Muscle of arm (tissue), 12 donors: ENCODE results near the gene C1orf105. TPM values are rescaled to one million over a fixed set of nuclear protein-coding genes. Genes with fewer than 3 reads are reported as not detected.
"Not testable (repeated sequence)": the region's sequence is repeated elsewhere in the genome, so short reads cannot be mapped to it uniquely, and the experiment has no call there.

Experiments used
- DNase-seq: peaks from one replicate; pipeline ENCODE4 v3.0.0-alpha.2; 2013
- polyA plus RNA-seq, 12 donors: library from polyadenylated mRNA; unstranded; fragments of 120-200 nt; gene quantifications; one replicate each; pipeline ENCODE4 v1.2.1, GENCODE V29; 2013; ENCODE audit not compliant: insufficient read length in 12 of 12

Gene C1orf105
- polyA plus RNA-seq, 12 donors: 53.5 to 174 (median 142) TPM; not detected in 1

DNA sequence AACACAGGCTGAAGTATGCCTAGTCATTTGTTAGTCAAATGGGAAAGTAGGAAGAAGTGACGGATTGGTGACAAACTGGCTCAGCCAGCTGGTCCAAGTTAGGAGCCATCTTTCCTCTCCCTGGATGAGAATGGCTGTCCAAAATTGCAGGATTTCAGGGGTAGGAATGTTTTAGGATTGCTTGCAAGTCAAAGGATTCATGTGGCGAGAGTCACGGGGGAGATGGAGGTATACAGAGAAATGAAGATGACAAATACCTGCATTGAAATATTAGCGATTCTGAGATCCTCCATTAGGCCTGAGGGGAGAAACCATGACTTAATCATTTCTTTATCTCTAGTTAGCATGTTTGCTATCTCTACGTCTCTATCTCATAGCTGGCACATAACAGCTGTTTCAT lies 65.1 kb downstream of the C1orf105 start:
- DNase-seq: no peak

DNA sequence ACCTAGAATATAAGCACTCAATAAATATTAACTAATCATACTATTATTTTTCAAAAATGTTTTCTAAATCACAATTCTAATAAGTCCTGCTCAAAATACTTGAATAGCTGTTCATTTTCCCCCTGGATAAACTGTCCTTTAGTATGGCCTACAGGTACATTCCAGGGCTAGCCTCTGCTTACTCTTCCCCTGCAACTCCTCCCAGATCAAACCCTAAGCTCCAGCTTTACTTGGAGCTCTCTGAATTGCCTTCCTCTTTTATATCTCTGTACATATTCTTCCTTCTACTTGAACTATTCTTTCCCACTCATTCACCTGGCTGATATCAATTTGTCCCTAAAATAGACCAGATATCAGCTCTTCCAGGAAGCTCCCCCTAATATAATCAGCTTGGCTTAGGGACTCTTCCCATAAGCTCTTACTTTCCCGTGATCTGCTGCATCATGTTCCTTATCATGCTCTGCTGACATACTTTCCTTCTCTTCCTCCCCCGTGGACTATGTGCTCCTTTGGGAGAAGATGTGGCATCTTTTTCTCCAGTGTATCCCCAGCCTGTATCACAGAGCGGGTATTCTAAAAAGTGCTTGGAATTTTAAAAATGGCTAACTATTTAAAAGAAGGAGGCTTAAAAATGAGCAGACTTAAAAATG lies 66.4 kb downstream of the C1orf105 start:
- DNase-seq: no peak

DNA sequence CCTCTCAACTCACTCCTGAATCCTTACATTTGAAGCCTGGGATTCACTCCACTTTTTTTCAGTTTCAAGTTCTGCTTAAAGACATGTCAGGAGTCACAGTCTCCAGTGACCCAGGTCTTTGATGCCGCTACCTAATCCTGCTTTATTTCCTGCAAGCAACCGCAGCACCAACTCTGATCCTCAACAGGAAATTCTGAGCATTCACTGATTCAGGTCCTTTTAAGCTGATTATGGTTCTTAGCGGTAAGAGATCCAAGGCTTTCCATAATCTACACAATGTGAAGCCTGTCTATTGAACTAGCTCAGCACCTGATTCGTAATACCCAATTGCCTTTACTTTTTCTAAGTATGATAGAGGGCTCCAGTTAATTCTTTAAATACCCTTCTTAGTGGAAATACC lies 67.1 kb downstream of the C1orf105 start:
- no peak for DNase-seq

DNA sequence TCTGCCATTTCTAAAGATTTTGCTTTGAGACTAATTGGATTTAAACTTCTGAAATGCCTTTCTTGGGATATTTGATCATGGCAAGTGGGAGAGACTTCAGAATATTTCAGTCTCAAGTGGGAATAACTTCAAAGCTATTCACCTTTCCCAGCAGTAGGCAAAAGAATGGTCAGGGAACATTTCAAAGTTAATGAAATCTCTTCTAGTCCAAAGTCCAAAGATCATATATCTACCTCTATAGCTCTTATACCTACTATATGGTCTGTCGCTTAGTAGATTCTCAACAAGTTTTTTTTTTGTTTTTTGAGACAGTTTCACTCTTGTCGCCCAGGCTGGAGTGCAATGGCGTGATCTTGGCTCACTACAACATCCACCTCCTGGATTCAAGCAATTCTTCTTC lies 67.9 kb downstream of the C1orf105 start:
- DNase-seq: no peak

DNA sequence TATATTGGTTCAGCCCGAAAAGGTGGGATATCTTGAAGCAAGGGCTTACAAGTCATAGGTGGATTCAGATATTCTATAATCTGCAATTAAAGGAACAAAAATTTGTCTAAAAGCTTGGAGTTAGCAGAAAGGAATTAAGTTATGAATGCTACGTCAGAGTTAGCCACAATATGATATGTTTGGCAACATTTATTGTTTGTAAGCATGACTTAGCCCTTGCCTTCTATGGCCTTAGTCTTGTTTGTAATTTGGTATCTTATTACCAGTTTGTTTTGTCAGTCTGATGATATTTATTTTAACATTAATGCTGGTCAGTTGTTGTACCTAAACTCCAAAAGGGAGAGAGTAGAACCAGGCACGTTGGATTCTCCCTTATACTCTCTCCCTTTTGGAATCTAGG lies 69.4 kb downstream of the C1orf105 start:
- DNase-seq: no peak

DNA sequence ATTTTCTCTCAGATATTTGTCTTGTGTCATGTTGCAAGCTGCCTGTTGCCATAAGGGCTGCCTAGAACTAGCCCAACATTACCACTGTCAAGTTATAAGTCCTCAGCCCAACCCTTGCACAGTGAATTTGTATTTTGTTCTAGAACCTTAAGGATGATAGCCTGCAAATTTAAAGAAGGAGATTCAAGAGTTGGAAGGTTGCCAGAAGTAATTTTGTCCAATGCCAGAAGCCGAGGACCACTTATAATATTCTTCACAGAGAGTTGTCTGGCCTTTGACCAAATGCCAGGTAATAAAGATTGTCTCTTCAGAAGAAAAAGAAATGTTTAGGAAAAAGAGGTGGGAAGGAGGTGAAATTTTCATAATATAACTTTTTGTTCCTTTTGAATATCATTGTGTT lies 71.9 kb downstream of the C1orf105 start:
- DNase-seq: no peak

DNA sequence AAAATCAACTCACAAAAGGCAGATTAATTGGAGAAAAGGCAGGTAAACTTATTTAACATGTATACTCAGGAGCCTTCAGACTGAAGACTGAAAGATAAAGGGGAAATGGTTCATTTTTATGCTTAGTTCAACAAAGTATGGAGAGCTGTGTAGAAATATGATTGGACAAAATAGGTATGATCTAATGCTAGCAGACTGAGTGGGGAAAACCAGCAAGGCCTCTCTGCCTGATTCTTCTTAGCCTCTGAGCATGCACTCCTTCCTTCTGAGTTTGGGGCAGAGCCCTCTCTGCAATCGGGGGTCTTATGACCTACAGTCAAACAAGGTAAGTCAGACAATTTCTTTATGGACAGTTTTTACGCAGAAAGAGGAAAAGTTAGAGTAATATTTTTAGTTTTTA lies 73.7 kb downstream of the C1orf105 start:
- DNase-seq: no peak

DNA sequence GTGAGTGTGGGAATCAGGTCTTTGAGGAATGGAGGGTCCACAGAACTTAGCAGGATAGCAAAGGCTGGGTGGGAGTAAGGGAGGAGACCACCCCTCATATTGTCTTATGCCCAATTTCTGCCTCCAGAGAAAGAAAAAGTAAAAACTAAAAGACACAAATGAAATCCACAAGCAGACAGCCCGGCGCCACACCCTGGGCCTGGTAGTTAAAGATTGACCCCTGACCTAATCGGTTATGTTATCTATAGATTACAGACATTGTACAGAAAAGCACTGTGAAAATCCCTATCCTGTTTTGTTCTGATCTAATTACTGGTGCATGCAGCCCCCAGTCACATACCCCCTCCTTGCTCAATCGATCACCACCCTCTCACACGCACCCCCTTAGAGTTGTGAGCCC lies 75.6 kb downstream of the C1orf105 start:
- not testable (repeated sequence) for DNase-seq

DNA sequence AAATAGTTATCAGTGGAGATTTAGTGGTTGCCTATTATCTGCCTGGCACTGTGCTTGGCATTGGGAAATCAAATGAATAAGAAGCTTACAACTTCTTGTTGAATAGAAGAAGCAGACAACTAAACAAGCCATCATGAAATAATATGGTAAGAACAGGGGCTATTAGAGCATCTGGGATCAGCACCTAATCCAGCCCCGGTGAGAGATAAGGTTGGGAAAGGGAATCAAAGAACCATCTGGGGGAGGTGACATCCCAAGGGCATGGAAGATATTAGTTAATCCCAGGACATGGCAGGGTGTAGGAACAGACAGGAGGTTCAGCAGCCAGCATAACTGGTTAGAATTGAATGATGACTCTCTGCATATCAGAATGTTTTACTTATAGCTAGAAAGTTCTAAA lies 76.2 kb downstream of the C1orf105 start:
- no peak for DNase-seq

DNA sequence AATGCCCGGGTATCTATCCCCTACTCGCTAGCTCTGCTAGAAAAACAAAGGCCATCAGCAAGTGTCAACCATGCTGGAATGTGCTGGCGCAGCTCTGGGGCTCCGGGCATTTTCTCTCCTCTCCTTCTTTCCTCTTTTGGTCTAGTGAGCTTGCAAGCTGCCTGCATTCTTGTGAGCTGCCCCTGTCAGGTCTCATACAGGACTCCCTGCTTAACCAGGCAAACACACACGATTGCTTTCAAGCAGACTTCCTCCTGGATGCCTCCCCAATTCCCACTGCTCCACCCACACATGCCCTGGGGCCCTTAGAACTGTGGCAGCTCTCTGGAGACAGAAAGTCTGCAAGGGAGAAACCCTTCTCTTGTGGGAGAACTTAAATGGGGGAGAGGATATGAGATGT lies 76.7 kb downstream of the C1orf105 start:
- no peak for DNase-seq

DNA sequence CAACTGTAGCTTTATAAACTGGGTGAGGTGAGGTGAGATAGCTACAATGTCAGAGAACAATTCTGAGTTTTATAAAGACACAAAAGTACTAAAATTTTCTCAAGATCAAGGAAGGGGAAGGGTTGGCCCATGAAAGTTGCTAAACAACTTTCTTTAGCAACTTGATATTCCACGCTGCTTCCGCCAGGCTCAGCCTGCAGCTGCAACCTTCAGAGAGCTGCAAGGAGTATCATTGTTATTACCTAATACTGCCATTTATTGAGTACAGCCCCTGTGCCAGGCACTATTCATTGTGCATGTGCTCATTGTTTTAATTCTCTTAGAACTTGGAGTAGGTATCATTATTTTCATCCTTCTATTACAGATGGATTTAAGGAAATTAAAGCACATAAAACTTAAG lies 78.4 kb downstream of the C1orf105 start:
- DNase-seq: no peak

DNA sequence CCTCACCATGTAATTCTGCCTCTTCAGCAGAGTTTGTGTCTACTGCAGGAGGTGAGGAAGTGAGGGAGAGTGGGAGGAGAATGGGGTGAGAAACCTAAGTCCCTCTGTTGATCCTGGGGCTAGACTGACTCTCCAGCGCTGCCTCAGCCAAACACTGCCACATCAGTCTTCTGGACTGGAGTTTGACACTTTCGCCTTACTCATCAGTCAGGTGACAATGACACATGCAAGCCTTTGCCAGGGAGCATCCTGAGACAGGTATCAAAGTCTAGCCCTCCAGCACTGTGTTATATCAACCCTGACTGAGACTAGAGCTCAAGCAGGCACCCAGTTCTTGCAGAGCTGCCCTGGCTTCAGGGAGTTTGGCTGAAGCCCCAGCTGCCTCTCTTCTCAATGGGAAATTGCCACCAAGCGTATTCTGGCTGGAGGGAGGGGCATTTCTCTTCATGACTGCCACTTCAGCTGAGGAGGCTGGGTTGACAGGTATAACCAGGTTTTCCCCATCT lies 79.2 kb downstream of the C1orf105 start:
- DNase-seq: no peak

DNA sequence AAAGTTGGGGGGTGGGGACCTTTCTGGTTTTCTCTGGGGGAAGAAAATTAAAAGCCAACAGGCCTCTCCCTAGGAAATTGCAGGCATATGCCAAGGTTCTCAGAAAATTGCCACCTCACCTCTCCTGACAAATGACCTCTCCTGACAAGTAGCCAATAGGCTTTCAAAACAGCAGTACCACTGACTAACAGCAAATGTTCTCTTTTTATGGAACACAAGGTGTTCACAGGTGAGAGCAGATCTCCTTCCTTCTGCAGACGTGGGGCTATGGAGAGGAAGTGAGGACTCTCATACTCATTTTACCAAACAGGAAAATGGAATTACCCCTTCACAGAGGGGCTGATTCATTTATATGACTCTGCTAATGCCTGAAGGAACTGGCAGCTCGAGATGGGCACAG lies 79.7 kb downstream of the C1orf105 start:
- DNase-seq: no peak

DNA sequence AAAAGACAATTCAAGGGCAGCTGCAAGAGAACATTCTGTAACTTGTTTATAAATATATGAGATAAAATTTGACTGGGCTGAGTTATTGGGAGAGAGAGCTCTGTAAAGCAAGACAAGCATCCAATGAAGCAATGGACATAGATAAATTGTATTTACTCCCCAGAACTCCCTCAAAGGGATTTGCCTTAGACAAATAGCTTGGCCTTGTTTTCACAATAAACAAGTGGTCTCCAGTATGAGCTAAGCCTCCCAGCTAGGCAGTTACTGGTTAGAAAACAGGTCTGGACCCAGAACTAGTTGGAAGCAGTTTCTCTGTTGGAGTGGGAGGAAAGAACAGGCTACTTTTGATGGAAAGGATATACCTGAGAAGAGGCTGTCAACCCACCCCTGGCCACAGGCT lies 87.3 kb downstream of the C1orf105 start:
- no peak for DNase-seq

DNA sequence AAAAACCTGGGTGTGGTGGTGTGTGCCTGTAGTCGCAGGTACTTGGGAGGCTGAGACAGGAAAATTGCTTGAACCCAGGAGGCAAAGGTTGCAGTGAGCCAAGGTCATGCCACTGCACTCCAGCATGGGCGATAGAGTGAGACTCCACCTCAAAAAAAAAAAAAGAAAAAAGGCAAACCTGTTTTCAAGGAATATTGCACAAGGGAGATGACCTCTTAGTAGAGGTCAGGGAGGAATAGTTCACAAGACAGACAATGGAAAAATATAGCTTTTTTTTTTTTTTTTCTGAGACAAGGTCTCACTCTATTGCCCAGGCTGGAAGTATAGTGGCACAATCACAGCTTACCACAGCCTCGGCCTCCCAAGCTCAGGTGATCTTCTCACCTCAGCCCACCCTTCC lies 90.0 kb downstream of the C1orf105 start:
- DNase-seq: no peak

DNA sequence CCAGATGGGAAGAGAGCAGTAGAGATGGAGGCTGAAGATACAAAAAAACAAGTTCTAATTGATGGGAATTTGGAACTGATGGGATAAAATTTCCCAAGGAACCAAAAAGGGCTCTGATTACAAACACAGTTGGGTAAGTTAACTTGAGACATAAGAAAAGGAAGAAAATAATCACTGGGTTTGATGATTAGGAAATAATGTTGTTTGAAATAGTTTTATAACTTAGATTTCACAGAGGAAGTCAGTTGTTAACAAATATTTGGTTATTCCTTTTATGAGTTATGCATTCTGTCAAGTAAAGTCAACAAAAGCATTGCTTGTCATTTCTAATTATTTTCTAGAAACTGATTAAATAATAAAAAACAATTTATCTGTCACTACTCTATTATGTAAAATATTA lies 92.1 kb downstream of the C1orf105 start:
- no peak for DNase-seq

DNA sequence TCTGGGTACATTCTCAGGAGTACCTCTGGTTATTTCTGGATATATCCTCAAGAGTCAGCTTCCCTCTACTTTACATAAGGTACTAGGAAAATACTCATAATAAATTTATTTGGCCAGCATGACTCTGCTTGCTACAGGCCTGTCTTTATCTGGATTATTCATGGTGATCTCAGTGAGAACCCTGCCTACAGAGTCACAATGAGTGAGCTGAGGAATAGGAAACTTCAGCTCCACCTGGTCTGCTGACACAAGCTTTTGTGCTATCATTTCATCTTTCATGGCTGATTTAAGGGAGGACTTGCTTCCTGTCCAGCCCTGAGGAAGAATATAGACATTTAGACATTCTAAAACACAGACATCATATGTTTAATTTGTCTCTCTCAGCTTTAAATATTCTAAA lies 93.0 kb downstream of the C1orf105 start:
- no peak for DNase-seq

DNA sequence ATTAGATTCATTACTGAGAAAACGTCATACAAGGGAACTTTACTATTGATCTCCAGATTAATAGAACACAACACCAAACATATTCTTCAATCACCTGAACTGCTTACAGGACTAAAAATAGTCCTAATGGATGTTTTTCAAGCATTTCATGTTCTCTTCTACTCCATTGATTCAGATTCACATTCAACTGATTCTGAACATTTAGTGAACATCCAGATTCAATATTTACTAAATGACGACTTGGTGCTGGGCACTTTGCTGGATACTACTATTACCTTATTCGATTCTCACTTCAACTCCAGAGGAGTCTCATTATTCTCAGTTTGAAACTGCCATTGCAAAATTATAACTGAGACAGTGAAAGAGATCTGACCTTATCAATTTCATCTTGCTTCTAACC lies 93.6 kb downstream of the C1orf105 start:
- no peak for DNase-seq

DNA sequence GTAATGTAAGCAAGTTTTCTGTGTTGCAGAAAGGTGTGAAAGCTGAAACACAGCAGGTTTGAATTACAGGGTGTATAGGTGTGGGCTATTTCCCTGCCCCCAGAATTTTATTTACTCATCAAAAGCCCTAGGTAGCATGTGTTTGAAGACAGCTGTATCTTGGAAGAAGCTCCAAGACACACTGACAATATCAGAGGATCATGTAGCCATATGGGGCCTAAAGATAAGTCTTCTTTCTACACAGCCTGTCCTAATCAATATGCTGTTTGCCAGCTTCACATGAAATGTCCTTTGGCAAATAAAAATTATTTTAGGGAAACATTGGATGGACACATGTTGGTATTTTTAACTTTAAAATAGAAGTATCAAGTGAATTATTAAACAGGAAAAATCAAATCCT lies 95.0 kb downstream of the C1orf105 start:
- DNase-seq: no peak

DNA sequence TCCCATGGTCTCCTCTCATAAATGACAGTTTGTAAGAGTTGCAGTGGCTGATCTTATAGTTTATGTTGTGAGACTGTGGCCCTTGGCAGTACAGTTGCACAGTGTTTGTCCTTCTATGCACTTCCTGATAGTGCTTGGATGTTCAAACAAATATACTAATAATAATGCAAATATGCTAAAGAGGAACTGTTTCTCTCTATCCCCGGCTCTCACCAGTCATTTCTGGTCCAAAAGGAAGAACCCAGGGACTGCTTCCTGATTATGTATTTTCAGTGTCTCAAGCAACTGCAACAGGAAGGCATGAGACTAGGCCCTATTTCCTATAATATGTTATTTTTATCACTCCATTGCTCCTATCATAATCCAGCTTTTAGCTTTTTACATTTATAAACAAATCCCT lies 95.4 kb downstream of the C1orf105 start:
- DNase-seq: no peak

DNA sequence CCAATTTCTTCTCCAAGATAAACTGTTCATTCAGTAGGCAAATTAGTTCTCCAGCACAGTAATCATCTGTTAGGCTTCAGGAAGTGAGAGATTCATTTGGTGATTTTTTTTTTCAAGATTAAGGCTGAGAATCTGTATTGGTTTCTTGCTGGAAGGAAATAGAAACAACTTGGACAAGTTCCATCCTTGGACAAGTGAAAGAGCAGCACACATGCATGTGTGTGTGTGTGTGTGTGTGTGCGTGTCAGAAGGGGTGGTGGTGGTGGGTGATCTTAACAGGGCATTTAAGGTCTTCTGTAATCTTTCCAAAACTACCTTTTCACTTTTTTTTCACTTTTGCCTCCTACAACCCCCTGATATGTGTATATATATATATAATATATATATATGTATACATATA lies 96.6 kb downstream of the C1orf105 start:
- DNase-seq: no peak

DNA sequence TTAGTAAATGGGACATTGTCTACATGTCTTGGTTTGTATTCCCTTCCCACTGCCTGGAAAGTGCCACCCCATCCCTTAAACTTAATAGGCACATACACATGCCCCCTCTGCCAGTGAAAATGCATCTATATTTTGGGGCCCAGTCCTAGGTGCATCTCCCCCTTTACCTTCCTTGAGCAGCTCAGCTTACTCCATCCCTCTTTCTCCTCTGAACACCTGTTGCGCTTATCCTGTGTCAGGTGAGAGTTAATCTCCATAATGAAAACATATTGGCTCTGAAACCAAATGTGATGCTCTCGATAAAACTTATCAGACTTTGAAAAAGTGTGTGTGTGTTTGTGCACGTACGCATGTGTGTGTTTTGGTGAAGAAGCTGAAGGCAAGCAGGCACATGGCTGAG lies 97.1 kb downstream of the C1orf105 start:
- DNase-seq: no peak
